ENCODE measurements around the gene IMMP1L.

DNA sequence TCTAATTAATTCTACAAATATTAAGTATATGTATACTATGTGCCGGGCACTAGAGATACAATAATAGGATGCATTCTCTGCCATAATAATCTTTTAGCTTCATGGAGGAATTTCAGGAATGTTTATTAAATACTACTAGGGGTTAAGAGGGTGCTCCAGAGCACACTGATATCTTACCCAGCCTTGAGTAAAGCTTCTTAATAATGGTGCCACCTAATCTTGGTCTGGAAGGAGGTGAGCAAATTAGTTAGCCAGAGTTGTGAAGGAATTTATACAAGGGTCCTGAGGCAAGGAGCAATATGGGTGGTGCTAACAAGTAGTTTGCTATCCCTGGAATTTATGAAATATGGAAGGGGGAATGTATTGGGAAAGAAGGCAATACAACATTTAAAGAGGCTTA lies 21.9 kb upstream of the IMMP1L start:
- no peak for TF ChIP-seq POLR2AphosphoS5 (IDR thresholded peaks at IDR 0.05; ENCODE audit: borderline replicate concordance, low read depth, low read length)
- TF ChIP-seq EZH2 (IDR thresholded peaks at IDR 0.05): no peak
